Measurements from ENCODE around the gene PPP2R5C.

DNA sequence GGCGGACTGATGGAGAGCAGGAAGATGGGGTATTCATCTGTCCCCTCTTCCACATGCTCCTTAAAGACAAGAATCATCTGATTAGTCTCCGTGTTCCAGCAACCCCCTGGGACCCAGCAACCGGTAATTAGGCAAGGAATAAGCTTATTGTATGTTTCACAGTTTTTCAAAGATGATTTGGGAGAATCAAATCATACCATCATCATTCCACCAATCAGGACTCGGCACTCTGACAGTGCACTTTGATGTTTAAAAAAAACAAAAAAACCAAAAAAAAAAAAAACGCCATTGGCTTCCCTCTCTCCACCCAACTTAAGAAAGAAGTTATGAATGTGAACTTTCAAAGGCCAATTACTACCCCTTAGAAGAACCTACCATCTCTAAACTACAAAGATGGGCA lies 201.5 kb downstream of the PPP2R5C start:
- TF ChIP-seq, protein P1, sequence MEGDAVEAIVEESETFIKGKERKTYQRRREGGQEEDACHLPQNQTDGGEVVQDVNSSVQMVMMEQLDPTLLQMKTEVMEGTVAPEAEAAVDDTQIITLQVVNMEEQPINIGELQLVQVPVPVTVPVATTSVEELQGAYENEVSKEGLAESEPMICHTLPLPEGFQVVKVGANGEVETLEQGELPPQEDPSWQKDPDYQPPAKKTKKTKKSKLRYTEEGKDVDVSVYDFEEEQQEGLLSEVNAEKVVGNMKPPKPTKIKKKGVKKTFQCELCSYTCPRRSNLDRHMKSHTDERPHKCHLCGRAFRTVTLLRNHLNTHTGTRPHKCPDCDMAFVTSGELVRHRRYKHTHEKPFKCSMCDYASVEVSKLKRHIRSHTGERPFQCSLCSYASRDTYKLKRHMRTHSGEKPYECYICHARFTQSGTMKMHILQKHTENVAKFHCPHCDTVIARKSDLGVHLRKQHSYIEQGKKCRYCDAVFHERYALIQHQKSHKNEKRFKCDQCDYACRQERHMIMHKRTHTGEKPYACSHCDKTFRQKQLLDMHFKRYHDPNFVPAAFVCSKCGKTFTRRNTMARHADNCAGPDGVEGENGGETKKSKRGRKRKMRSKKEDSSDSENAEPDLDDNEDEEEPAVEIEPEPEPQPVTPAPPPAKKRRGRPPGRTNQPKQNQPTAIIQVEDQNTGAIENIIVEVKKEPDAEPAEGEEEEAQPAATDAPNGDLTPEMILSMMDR (IDR thresholded peaks at IDR 0.05) = no peak
- no peak for TF ChIP-seq EP300 (IDR thresholded peaks at IDR 0.05)

Data from upper lobe of left lung (tissue), 4 donors.